Endothelial cell of umbilical vein (primary cell): Measurements from ENCODE around the gene PLEKHA5.

Experiments used
- POLR2A ChIP-seq: IDR thresholded peaks from 2 replicates; pipeline ENCODE4 v1.6.1; 2012; ENCODE audit warnings: low read depth, mild to moderate bottlenecking, control low read depth, low read length
- TF ChIP-seq, protein P1 (sequence below), 2 donors: IDR thresholded peaks; 1 replicate in 1 of 2; 2 replicates in 1 of 2; pipeline ENCODE4 v1.5.1; 2011; ENCODE audit warnings: low read length in 2 of 2, mild to moderate bottlenecking in 2 of 2, moderate library complexity in 2 of 2, control low read depth in 1 of 2, inconsistent platforms in 1 of 2, low read depth in 1 of 2; ENCODE audit not compliant: insufficient read depth in 1 of 2; ENCODE audit errors: extremely low read depth in 1 of 2

DNA sequence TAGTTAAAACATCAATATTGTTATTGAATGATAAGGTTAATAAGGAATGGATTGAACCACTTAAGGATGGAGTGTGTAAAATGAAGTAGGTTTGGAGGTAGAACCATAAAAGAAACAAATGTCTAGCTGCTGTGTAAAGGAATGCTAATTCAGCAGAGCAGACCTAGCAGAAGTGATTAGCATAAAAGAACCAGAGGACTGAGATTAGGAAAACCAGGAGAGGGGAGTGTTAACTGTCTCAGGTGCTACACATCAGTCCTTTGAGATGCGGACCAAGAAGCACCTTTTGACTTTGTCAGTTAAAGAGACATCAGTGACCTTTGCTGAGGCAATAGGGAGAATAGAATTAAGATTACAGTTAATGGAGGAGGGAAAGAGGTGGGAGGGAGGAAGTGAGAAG, 84.5 kb downstream of the PLEKHA5 start:
- TF ChIP-seq, protein P1, sequence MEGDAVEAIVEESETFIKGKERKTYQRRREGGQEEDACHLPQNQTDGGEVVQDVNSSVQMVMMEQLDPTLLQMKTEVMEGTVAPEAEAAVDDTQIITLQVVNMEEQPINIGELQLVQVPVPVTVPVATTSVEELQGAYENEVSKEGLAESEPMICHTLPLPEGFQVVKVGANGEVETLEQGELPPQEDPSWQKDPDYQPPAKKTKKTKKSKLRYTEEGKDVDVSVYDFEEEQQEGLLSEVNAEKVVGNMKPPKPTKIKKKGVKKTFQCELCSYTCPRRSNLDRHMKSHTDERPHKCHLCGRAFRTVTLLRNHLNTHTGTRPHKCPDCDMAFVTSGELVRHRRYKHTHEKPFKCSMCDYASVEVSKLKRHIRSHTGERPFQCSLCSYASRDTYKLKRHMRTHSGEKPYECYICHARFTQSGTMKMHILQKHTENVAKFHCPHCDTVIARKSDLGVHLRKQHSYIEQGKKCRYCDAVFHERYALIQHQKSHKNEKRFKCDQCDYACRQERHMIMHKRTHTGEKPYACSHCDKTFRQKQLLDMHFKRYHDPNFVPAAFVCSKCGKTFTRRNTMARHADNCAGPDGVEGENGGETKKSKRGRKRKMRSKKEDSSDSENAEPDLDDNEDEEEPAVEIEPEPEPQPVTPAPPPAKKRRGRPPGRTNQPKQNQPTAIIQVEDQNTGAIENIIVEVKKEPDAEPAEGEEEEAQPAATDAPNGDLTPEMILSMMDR (IDR thresholded peaks at IDR 0.05; ENCODE audit: extremely low read depth in 1 of 2, insufficient read depth in 1 of 2, low read depth in 1 of 2, low read length in 2 of 2), result no peak
- no peak for TF ChIP-seq POLR2A
